Activated CD8-positive, alpha-beta memory T cell treated with anti-CD3 and anti-CD28 coated beads, Interleukin-2, amount 50 U/mL, for 48 hours (primary cell): ENCODE results near the gene SNX13.
"Not testable (repeated sequence)": the region's sequence is repeated elsewhere in the genome, so short reads cannot be mapped to it uniquely, and the experiment has no call there.

Source experiments
- DNase-seq: peaks from one replicate; pipeline ENCODE4 v3.0.0-alpha.2; 2020

The SNX13 gene

DNA sequence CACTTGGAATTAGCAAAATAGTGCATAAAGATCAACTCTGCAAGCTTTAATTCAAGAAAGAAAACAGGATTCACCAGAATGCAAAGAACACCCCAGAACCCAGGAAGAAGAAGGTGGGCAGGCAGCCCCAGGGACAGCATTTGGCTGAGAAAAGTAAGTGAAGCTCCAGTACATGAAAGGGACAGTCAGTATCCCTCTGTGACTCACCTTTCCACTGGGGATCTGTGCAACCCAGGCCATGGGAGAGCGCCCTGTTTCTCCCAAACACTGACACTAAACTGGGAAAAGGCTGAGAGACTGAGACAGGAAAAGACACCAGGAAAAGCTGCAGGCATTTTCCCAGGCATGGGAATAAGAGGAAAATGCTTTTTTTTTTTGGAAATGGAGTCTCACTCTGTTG is 28.2 kb downstream of the SNX13 start:
- no peak for DNase-seq

DNA sequence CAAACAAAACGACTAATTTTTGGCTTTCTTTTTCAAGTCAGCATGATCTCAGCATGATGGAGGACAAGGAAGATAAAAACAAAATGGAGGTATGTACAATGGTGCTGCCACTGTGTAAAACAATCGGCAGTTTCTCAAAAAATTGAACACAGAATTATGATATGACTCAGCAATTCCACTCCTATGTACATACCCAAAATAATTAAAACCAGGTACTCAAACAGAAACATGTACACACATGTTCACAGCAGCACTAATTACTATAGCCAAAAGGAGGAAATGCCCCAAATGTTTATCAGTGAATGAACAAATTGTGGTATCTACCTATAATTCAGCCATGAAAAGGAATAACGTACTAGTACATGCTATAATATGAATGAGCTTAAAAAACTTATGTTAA is 29.9 kb downstream of the SNX13 start:
- DNase-seq = no peak

DNA sequence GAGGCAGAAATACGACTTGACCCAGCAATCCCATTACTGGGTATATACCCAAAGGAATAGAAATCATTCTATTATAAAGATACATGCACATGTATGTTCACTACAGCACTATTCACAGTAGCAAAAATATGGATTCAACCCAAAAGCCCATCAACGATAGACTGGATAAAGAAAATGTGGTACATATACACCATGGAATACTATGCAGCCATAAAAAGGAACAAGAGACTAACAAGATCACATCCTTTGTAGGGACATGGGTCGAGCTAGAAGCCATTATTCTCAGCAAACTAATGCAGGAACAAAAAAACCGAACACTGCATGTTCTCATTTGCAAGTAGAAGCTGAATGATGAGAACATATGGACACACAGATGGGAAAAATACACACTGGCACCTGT is 31.0 kb downstream of the SNX13 start:
- DNase-seq = not testable (repeated sequence)

DNA sequence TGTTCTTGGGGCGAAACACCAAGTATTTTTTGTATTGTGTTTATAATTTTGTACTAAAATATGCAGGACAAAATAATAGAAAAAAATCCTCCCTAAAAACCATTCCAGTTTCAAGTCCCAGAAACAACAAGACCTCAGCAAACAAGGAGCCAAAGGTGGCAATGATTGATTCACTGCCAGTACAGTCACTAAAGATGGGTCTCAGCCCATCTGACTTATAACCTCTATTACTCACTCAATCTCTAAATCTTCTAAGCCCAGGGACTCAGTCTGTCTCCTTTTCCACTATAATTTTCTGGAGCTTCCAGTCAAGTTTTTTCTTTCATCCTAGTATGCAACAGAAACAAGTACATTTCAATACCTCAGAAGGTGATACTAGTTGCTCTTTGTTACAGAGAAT is 33.3 kb downstream of the SNX13 start:
- DNase-seq = no peak

DNA sequence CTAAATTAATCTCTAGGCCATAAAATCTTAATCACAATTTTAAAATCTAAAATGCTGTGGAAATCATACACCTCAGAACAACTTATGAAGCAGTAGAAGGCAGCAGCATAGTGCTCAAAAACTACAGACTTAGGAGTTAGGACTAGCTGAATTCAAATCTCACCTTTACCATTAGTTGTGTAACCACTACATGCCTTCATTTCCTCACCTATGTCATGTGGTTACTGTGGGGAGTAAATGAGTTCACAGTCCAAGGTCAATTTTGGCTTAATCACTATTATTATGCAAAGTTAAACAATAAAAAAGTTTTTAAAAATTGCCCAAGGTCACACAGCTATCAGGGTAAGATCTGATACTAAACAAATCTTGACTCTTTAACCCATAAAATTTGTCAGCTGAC is 37.0 kb downstream of the SNX13 start:
- DNase-seq = no peak

DNA sequence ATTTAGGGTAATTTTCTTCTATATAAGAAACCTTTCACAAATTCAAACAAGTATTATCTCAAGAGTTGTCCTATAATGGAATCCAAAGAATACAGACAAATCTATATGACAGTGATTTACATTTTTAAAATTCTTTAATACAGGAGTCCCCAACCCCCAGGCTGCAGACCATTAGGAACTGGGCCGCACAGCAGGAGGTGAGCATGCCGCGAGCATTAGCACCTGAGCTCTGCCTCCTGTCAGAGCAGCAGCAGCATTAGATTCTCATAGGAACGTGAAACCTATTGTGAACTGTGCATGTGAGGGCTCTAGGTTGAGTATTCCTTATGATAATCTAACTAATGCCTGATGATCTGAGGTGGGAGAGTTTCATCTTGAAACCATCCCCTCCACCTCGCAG is 37.7 kb downstream of the SNX13 start:
- no peak for DNase-seq

DNA sequence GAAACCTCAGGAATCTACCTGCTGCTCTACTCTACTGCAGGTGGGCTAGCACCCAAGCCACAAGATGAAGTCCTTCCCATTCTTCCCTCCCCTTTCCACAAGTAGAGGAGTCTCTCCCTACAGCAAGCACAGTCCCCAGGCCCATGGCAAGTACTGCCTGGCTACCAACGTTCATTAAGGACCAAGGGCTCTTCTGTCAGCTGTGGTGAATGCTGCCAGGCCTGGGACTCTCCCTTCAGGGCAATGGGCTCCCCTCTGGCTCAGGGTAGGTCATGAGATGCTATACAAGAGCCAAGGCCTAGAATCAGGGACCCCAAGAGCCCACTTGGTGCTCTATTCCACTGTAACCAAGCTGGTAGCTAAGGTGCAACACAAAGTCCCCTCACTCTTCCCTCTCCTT is 39.8 kb downstream of the SNX13 start:
- DNase-seq = no peak

DNA sequence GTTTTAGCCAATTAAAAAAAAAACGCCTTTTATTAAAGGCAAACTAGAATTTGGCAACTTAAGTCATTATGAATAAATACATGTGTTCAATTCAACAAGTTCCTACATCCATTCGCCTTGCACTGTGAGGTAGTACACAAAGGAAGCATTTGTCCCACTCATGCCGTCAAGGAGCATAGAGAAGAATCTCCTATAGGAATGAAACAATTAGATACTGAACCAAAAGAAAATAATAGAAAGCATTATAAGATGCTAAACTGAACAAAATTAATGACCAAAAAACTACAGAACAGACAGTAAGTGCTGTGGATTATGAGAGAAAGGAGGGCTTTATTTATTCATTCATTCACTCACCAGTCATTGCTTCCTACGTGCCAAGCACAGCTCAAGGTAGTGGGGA is 42.2 kb downstream of the SNX13 start:
- no peak for DNase-seq

DNA sequence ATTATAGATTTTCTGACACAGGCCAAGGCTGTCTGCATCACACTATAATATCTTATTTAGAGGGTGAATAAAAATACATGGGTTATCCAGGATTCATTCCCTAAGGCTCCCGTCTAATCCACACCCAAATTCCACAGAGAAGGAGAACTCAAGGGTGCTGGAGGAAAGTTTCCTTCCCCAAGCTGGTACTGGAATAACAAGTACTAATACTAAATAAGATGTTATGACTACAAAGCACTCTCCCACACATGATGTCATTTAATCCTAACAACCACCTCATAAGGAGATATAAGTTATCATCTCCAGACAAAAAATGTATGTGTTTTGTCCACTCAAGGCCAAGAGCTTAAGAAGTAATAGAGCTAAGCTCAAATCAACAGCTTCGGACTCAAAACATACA is 53.0 kb downstream of the SNX13 start:
- DNase-seq = no peak

DNA sequence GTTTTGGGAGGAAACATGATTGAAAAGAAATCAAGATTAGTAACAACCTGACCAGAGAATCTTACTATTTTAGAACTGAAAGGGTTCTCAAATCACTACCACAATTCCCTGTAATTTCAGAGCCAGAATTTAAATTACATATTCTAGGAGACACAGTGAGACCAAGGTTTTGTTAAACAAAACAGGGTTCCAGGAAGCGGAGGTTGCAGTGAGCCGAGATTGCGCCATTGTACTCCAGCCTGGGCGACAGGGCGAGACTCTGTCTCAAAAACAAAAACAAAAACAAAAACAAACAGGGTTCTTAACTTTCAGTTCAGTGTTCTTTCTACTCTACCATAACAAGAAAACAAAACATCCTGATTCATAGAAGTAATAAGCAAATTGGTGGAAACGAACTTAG is 57.6 kb downstream of the SNX13 start:
- DNase-seq = no peak

DNA sequence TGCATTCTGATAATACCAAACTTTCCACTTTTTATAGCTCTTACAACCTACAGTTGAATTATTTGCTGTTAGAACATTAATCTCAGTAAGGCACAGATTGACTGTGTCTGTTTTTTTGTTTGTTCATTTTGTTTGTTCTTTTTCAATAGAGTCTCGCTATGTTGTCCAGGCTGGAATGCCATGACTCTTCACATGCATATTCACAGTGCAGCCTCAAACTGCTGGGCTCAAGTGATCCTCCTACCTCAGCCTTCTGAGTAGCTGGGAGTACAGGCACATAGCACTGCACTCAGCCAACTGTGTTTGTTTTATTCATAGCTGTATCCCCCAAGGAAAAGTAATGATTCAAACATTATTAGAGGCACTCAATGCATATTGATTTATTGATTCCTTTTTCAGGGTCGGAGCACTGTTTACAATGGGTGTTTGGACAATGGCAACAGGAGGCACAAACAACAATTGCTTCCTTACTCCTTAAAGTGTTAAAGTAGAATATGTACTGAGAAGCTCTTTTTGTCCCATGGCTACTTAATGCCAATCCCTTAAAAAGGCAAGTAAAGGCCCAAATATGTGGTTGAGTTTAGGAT is 61.1 kb downstream of the SNX13 start:
- DNase-seq = no peak

DNA sequence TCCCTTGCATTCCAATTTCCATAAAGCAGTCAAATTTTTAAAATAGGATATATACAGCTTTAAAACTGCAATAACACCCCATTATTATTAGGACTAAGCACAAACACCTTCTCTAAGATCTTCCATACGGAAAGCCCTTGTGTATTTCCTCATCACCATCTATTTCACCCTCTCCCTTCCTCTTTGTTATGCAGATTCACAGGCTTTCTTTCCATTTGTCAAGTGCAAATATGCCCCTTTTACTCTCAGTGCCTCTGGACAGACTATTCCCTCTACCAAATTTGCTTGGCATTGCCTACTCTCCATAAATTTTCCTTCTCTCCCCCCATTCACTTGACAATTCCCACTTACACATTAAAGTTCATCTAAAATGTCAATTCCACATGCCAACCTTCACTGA is 61.7 kb downstream of the SNX13 start:
- no peak for DNase-seq

DNA sequence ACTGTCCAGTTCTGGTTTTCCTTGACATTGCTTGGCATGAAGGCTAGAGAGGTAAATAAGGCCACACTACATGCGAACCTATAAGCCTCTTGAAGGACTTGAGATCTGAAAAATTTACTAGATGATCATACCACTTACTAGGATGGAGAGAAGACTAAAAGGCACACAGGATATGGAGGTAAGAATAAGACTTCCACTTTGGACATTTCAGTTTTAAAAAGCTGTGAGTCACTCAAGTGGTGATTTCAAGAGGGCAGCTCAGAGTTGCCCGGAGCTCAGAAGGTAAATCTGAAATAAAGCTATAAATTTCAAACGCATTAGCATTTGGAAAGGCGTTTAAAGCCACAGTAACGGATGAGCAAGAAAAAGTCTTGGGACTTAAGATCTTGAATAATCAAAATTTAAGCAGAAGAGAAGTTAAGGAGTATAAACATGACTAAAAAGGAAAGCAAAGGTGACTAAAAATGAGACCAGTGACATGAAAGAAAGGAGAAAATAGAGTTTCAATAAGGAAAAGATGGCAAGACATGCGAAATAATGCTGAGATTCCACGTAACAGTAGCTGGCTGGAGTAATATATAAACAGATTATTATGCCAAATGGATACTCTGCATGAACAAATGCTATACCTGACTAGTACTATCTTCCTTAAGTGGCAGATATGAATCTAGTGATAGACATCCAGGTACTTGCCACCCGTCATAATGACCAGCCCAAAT is 68.3 kb downstream of the SNX13 start:
- no peak for DNase-seq

DNA sequence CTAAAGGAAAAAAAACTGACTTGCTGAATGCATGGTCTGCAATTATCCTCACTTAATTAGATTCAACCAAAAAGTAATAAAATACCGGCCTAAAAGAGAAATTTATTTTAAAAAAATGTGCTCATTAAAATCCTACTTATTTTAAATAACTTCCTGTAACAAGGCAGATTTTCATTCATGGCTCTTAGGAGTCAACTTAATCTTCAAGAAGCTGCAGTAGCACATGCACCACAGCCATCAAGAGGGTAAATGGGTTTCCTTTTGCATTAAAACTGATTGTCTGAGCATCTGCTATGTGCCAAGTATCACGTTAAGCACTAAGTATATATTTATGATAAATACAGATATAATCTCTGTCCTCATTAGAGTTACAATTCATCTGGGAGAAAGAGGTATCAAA is 69.9 kb downstream of the SNX13 start:
- no peak for DNase-seq

DNA sequence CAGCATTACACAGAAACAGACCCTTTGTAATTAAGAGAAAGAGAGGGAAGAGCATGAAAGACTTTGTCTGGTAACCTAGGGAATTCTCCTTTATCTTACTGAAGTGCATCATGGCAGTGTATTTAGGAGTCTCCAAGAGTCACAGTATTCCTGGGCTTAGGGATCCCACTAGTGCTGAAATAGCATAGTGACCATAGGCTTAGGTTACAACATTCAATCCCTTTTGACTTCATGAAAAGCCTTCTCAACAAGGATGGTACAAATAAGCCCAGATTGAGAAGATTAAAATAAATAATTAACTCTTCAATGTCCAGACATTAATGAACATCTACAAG is 76.5 kb downstream of the SNX13 start:
- no peak for DNase-seq

DNA sequence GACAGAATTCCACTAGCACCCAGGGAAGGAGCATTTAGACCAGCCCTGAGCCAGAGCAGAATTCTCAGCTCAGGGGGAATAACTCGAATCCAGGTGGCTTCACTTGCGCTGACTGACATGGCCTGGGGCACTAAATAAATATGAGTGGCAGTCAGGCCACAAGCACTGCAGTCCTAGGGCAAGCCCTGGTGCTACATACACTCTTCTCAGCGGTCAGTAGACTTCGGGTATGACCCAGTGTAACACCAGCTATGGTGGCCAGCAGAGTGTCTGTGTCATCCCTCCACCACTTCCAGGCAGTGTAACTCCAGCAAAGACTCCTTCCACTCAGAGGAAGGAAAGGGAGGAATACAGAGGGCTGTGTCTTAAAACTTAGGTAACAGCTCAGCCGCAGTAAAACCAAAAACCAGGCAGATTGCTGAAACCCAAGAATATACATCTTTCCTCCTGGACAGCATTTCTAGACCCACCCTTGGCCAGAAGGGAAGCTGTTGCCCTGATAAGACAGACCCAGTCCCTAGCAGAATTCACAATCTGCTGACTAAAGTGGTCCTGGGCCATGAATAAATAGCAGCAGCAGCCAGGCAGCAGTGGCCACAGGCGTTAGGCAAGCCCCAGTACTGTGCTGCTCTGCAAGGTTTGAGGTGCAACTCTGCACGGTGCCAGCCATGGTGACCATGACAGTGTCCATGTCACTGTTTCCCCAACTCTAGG is 77.0 kb downstream of the SNX13 start:
- DNase-seq = no peak

DNA sequence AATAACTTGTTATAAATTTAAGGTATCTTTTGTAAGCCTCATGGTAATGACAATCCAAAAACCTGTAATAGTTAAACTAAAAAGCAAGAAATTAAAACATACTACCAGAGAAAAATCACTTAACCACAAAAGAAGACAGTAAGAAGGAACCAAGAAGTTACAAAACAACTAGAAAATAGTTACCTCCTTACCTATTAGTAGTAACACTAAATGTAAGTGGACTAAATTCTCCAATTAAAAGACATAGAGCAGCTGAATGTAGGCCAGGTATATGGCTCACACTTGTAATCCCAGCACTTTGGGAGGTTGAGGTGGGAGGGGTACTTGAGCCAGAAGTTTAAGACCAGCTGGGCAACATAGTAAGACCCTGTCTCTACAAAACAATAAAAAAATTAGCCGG is 84.0 kb downstream of the SNX13 start:
- DNase-seq = no peak

DNA sequence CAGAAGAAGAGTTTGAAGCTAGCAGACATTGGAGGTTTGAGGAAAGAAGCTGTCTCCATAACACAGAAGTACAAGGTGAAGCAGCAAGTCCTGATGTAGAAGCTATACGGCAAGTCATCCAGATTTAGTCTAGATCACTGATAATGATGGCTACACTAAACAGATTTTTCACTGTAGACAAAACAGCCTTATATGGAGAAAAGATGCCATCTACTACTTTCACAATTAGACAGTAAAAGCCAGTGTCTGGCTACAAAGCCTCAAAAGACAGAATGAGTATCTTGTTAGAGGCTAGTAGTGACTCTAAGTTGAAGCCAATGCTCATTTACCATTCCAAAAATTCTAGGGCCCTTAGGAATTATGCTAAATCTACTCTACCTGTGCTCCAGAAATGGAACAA is 85.1 kb downstream of the SNX13 start:
- no peak for DNase-seq

DNA sequence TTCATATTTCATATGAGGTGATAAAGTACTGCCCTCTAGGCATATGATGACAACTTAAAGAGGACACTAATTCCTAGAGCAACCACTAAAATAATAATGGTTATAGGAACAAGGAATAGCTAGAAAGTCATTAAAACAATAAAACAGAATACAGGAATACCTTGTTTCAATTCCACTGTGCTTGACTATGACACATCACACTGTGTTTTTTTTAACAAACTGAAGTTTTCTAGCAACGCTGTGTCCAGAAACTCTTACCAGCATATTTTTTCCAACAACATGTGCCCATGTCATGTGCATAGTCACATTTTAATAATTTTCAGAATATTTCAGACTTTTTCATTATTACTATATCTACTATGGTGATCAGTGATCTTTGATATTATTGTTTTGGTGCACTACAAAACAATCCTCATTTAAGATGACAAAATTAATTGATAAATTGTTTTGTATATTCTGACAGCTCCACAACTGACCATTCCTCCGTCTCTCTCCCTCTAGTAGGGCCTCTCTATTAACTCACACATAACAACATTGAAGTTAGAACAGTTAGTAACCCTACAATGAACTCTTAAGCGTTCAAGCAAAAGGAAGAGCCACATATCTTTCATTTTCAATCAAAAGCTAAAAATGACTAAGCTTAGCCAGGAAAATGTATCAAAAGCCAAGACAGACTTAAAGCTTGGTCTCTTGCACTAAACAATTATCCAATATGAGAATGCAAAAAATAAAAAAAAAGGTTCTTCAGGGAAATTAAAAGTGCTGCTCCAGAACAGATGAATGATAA is 85.8 kb downstream of the SNX13 start:
- no peak for DNase-seq

DNA sequence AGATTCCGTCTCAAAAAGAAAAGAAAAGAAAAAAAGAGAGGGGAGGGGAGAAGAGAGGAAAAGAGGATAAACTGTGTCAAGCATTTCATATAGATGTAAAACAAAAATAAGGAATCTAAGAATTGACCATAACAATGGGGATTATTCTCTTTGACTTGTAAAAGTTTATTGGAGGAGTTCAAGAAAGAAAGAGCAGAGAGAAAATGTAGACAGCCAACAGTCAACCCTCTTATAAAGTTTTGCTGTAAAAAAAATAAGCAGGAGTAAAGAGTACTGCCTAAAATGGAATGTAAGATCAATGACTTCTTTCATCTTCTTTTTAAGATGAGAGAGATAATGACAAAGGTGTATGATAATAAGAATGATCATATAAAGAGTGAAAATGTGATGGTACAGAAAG is 87.9 kb downstream of the SNX13 start:
- DNase-seq = no peak

DNA sequence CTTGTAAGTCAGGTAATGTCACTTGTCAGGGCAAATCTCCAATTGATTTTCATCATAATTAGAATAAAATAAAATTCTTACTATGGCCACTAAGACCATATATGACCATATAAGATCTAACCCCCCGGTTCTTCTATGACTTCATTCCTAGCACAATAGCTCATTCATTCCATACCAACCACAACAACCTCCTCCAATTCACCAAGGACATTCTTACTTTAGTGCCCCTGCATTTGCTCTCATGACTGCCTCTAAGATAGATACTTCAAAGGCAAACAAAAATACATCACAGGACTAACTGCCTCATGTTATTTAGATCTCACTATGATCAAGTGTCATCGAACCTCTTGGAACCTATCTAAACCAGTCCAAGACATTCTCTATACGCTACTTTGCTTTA is 90.8 kb downstream of the SNX13 start:
- no peak for DNase-seq

DNA sequence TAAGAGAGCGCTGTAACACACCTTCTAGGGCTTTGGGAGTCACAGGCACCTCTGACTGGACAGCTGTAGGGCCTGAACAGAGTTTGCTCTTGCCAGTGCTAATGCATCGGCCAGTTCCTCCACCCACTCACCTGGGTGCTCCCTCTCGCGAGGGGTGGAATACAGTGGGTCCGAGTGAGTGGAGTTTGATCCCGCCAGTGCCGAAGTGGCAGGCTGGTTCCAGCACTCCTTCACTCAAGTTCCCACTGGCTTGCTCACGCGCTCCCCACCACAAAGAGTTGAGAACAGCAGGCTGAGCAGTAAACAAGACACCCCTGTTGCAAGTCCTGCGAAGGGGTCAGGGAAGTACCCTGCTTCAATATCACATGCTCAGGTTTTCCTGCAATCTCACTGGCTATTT is 91.8 kb downstream of the SNX13 start:
- no peak for DNase-seq

DNA sequence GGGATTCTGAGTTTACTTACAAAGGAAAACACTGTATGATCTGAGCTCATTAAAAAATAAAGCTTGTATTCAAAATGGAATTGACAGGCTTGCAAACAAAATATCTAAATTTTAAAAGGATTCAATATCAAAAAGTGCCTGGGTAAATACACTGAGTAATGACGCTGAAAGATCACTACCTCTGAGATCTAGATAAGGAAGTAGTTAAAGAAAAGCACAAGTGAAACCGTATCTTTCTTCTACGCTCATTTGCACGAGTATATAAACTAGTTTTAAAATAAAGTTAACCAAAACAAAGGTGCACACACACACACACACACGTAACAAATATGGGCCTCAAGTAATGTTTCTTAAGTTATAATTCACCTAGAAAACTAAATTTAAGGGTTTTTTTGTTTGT is 93.4 kb downstream of the SNX13 start:
- no peak for DNase-seq

DNA sequence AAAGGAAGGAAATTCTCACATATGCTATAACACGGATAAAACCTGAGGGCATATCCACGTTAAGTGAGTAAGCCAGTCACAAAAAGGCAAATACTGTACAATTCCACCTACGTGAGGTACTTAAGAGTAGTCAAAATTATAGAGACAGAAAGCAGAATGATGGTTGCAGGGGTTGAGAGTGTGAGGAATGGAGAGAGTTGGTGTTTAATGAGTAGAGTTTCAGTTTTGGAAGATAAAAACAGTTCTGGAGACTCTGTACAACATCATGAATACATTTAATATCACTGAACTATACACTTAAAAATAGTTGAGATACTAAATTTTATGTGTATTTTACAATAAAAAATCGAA is 95.1 kb downstream of the SNX13 start:
- no peak for DNase-seq
